ENCODE results near the gene CALN1. TPM values are rescaled to one million over a fixed set of nuclear protein-coding genes. Genes with fewer than 3 reads are reported as not detected.

CALN1 gene
- polyA plus RNA-seq, 1 donor from 2014 or later: not detected

DNA sequence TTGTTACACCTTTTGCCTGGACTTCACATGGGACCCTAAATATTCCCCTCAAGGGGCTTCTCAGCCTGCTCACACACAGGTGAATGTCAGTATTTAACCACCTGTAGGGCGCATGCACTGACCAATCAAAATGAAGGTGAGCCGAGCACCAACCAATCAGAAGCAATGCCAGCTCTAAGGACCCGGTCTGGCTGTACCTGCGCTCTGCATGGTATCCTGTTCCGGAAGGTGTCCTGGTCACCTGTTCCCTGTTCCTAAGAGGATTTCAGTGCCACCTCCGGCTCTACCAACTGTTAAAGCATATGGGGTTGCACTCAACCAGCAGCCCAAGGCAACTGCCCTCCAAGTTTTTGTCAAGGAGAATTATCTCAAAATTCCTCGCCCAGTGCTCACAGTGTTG, 18.4 kb upstream of the CALN1 start:
- Mint-ChIP-seq H3K27me3 (peaks cover 1% of the 10 kb centered on the region), H3K27ac (no peak overlapping the region), H3K36me3 (no peaks in the 10 kb centered on the region), H3K4me3 (no peak overlapping the region), H3K9me3 (peaks cover 0 to 4% (median 4%) of the 10 kb centered on the region in 3 donors), H3K4me1 (no peaks in the 10 kb centered on the region)

GRCh38 chr7:72429316-72429715, 17.2 kb upstream of the CALN1 start:
- H3K27me3 Mint-ChIP-seq: peaks cover 1% of the 10 kb centered on the region
- H3K9me3 Mint-ChIP-seq: peaks cover 0 to 4% (median 4%) of the 10 kb centered on the region in 3 donors
- no peaks in the 10 kb centered on the region for H3K36me3 Mint-ChIP-seq
- H3K27ac Mint-ChIP-seq: no peak overlapping the region
- H3K4me3 Mint-ChIP-seq: no peak overlapping the region
- H3K4me1 Mint-ChIP-seq: no peaks in the 10 kb centered on the region

GRCh38 chr7:72416846-72417245, 4.7 kb upstream of the CALN1 start:
- H3K36me3 Mint-ChIP-seq: peaks cover 3% of the 10 kb centered on the region
- H3K27ac Mint-ChIP-seq: no peak overlapping the region
- no peaks in the 10 kb centered on the region for H3K27me3 Mint-ChIP-seq
- H3K4me3 Mint-ChIP-seq: no peak overlapping the region
- H3K9me3 Mint-ChIP-seq: peaks cover 3 to 8% (median 4%) of the 10 kb centered on the region in 3 donors
- peaks cover 0 to 1% (median 0%) of the 10 kb centered on the region in 3 donors for H3K4me1 Mint-ChIP-seq

GRCh38 chr7:72415586-72415985, 3.4 kb upstream of the CALN1 start:
- no peak overlapping the region for H3K4me3 Mint-ChIP-seq
- H3K36me3 Mint-ChIP-seq: peaks cover 1% of the 10 kb centered on the region
- H3K27me3 Mint-ChIP-seq: no peaks in the 10 kb centered on the region
- H3K9me3 Mint-ChIP-seq: peaks cover 3 to 7% (median 4%) of the 10 kb centered on the region in 3 donors
- no peak overlapping the region for H3K27ac Mint-ChIP-seq
- no peaks in the 10 kb centered on the region for H3K4me1 Mint-ChIP-seq

DNA sequence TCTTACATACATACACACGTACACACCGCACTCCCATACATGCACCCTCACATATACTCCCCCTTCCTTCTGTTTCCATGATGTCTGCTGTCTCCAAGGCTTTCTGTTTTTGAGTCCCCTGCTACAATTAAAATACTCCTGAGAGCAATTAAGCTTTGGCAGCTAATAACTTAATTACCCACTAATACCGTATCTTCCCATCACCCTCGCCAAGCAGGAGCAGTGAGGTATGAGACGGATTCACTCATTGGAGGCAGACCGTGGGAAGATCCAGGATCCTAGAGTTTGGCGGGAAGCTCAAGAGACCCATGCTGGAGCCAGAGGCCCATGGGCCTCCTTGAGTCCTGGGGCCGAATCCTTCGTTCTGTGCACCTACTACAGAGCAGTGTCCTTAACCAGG, 1.7 kb upstream of the CALN1 start:
- Mint-ChIP-seq H3K9me3 (peaks cover 3 to 7% (median 4%) of the 10 kb centered on the region in 3 donors), H3K4me1 (no peaks in the 10 kb centered on the region), H3K27me3 (no peaks in the 10 kb centered on the region), H3K27ac (no peak overlapping the region), H3K4me3 (no peak overlapping the region), H3K36me3 (no peaks in the 10 kb centered on the region)

DNA sequence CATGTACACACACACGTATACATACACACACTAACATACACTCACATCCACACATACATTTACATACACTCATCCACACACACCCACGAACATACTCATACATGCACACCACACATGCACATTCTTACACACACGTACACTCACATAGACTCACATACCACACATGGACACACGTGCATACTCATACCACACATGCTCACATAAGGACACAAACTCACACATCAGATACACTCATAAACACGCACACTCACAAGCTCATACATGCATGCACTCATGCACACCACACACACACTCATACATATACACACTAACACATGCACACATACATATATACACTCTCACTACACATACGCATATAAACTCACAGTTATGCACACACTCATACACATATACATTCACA, 1.2 kb upstream of the CALN1 start:
- Mint-ChIP-seq H3K36me3 (no peaks in the 10 kb centered on the region), H3K27ac (no peak overlapping the region), H3K4me3 (no peak overlapping the region), H3K9me3 (peaks cover 3 to 7% (median 4%) of the 10 kb centered on the region in 3 donors), H3K4me1 (no peaks in the 10 kb centered on the region), H3K27me3 (no peaks in the 10 kb centered on the region)

DNA sequence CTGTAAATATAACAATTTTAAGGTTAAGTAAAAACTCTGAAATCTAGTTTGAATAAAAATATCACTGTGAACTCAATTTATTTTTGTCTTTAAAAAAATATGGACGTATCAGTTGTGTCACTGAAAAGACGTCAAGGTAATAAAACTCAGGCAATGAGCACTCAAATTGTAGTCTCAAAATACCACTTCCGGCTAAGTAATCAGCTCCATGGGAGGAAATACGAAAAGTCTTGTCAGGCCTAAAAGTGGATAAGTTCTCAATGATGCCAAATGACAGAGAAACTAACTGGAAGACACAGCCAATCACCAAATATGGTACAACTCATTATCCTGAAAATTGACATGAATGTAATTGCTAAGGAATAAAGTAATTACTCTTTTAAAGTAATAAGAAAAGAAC, 719 bp downstream of the CALN1 start:
- Mint-ChIP-seq H3K4me1 (no peaks in the 10 kb centered on the region), H3K4me3 (no peak overlapping the region), H3K27me3 (no peaks in the 10 kb centered on the region), H3K9me3 (peaks cover 0 to 4% (median 3%) of the 10 kb centered on the region in 3 donors), H3K27ac (no peak overlapping the region), H3K36me3 (no peaks in the 10 kb centered on the region)

DNA sequence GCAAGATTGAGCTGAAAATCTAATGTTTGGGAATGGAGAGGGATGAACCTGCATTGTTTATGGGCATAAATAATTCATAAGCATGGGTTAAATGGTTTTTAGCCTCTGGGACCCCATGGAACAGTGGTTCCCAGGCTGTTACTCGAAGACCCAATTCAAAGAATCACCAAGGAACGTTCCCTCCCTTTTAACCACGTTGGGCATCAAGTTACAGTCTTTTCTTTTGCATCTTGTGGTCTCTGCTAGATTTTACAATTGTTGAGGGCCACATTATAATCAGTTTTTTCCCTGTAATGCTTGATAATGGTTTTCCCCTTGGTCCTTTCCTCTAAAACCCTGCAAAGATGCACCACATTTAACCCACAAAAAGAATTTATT, 2.5 kb downstream of the CALN1 start:
- H3K27ac Mint-ChIP-seq: no peak overlapping the region
- H3K4me3 Mint-ChIP-seq: no peak overlapping the region
- H3K27me3 Mint-ChIP-seq: no peaks in the 10 kb centered on the region
- H3K9me3 Mint-ChIP-seq: peaks cover 0 to 4% (median 0%) of the 10 kb centered on the region in 3 donors
- peaks cover 0 to 4% (median 0%) of the 10 kb centered on the region in 3 donors for H3K4me1 Mint-ChIP-seq
- H3K36me3 Mint-ChIP-seq: peaks cover 2% of the 10 kb centered on the region

- H3K36me3 Mint-ChIP-seq: peaks cover 2% of the 10 kb centered on the region
- no peak overlapping the region for H3K27ac Mint-ChIP-seq
- H3K4me1 Mint-ChIP-seq: peaks cover 0 to 4% (median 0%) of the 10 kb centered on the region in 3 donors
- no peak overlapping the region for H3K4me3 Mint-ChIP-seq
- no peaks in the 10 kb centered on the region for H3K27me3 Mint-ChIP-seq
- peaks cover 0 to 4% (median 0%) of the 10 kb centered on the region in 3 donors for H3K9me3 Mint-ChIP-seq
Measured at GRCh38 chr7:72408966-72409637, 3.0 kb downstream of the CALN1 start.

- peaks cover 1% of the 10 kb centered on the region for H3K27me3 Mint-ChIP-seq
- H3K4me1 Mint-ChIP-seq: peaks cover 0 to 4% (median 0%) of the 10 kb centered on the region in 3 donors
- peaks cover 0 to 4% (median 4%) of the 10 kb centered on the region in 3 donors for H3K9me3 Mint-ChIP-seq
- H3K4me3 Mint-ChIP-seq: no peak overlapping the region
- peaks cover 3% of the 10 kb centered on the region for H3K36me3 Mint-ChIP-seq
- no peak overlapping the region for H3K27ac Mint-ChIP-seq
Measured at GRCh38 chr7:72406820-72407403, 5.2 kb downstream of the CALN1 start.

DNA sequence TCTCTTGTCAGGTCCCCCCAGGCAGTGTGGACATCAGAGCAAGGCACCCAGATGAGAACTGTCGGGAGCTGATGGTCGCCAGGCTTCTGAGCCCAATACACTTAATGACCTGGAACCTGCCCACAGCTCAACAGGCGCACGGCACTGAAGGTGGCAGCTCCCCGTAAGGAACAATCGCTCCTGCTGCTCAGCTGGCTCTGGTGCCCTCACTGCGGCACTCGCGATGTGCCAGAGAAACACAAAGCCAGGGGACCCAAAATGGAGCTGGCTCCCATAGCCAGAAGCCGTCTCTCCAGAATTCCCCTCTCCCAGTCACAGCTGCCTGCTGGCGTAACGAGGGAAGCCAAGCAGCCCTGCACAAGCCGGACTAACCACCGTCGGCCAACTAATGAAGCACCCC, 6.3 kb downstream of the CALN1 start:
- Mint-ChIP-seq H3K36me3 (peaks cover 3% of the 10 kb centered on the region), H3K9me3 (peaks cover 0 to 6% (median 4%) of the 10 kb centered on the region in 3 donors), H3K4me1 (peaks cover 0 to 4% (median 0%) of the 10 kb centered on the region in 3 donors), H3K4me3 (no peak overlapping the region), H3K27me3 (peaks cover 3% of the 10 kb centered on the region), H3K27ac (no peak overlapping the region)

GRCh38 chr7:72405418-72405817, 6.7 kb downstream of the CALN1 start:
- Mint-ChIP-seq H3K4me3 (no peak overlapping the region), H3K27ac (peak overlapping the region in 1 of 3 donors; percentile 74), H3K9me3 (peaks cover 0 to 8% (median 4%) of the 10 kb centered on the region in 3 donors), H3K36me3 (peaks cover 3% of the 10 kb centered on the region), H3K27me3 (peaks cover 3% of the 10 kb centered on the region), H3K4me1 (peaks cover 0 to 4% (median 0%) of the 10 kb centered on the region in 3 donors)

- H3K4me1 Mint-ChIP-seq: peaks cover 0 to 4% (median 0%) of the 10 kb centered on the region in 3 donors
- no peak overlapping the region for H3K27ac Mint-ChIP-seq
- H3K9me3 Mint-ChIP-seq: peaks cover 0 to 8% (median 4%) of the 10 kb centered on the region in 3 donors
- H3K4me3 Mint-ChIP-seq: no peak overlapping the region
- H3K27me3 Mint-ChIP-seq: peaks cover 3% of the 10 kb centered on the region
- peaks cover 3% of the 10 kb centered on the region for H3K36me3 Mint-ChIP-seq
Measured at GRCh38 chr7:72404743-72405142, 7.4 kb downstream of the CALN1 start.

DNA sequence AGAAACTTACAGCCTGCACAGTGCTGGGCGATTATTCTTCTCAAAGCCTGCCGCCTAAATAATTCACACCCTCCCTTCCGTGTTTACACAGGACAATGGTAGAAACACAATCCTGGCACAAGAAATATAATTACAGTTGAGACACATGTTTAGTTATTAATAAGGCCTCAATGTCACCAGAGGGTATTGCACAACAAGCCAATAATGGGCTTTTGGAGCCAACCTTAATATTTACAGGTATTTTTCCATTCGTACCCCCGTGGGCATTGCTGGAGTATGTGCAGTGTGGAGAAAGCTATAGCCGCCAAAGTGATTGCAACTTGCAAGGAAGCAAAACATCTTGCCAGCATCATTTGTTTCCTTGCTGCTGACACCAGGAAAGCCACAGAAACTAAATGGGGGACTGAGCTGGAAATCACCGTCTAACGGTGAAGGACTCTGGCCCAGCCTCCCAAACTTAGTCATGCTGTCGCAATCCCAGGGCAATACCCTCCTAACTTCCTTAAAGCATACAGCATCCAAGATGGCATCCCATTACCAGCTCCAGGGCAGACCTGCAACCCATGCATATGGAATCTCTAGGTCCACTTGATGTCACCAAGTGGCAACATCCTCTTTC, 8.6 kb downstream of the CALN1 start:
- no peak overlapping the region for H3K27ac Mint-ChIP-seq
- H3K36me3 Mint-ChIP-seq: peaks cover 3% of the 10 kb centered on the region
- H3K9me3 Mint-ChIP-seq: peaks cover 0 to 11% (median 4%) of the 10 kb centered on the region in 3 donors
- peaks cover 3% of the 10 kb centered on the region for H3K27me3 Mint-ChIP-seq
- H3K4me3 Mint-ChIP-seq: no peak overlapping the region
- peaks cover 0 to 5% (median 0%) of the 10 kb centered on the region in 3 donors for H3K4me1 Mint-ChIP-seq

DNA sequence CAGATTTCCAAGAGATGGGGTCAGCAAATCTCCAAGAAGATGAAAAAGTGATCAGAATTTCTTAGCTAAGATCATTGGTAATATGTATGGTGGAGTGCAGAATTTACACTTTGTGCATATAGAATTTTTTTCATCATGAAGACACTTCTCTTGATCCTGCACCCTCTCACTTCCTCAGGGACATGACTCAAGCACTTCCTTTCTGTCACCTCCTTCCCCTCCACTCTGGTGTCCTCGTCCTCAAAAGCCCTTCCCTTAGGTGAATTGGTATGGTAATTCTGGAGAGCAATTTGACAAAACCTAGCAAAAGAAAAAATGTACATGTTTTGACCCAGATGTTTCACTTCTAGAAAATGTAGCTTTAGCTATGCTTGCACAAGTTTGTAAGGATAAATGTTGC, 18.1 kb downstream of the CALN1 start:
- Mint-ChIP-seq H3K27ac (no peak overlapping the region), H3K9me3 (peaks cover 2 to 14% (median 6%) of the 10 kb centered on the region in 3 donors), H3K4me3 (no peak overlapping the region), H3K27me3 (no peaks in the 10 kb centered on the region), H3K36me3 (peaks cover 1% of the 10 kb centered on the region), H3K4me1 (peaks cover 0 to 1% (median 0%) of the 10 kb centered on the region in 3 donors)

Measured in IgD-negative memory B cell (primary cell).